ENCODE measurements around the gene CSRP3.

CSRP3 gene

DNA sequence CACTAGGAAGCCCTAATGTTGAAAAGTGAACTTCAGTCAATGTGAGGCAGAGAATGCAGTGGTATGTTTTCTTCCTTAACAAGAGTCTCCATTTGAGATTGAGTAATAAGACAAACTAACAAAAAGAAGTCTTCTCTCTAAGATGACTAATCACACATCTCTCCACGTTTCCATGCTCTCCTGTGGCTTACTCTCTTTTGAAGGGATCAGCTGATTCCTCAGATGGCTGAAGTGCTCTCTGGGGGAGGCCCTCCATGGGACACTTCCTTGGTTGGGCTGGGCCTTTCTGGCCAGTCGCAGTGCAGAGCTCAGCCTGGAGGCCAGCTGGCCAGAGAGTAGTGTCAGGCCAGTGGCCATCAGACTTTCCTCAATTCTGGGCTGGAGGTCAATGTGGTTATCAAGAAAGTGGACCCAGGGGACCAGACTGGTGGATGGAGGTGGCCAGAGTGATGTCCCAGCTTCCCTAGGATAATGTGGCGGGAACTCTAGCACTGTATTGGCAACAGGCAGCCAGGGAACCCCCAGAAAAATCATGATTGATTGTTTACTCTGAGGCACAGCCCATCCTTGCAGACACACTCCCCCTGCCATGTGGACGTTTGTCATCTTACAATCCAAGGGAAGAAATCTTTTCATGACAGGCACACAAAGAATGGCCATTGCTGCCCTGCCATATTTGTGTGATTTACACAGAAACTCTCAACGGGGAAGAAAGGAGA lies 14.5 kb downstream of the CSRP3 start:
- DNase-seq (ENCODE audit: low spot score), result no peak
- H3K27ac ChIP-seq, result no peak overlapping the region
- TF ChIP-seq, protein P1, sequence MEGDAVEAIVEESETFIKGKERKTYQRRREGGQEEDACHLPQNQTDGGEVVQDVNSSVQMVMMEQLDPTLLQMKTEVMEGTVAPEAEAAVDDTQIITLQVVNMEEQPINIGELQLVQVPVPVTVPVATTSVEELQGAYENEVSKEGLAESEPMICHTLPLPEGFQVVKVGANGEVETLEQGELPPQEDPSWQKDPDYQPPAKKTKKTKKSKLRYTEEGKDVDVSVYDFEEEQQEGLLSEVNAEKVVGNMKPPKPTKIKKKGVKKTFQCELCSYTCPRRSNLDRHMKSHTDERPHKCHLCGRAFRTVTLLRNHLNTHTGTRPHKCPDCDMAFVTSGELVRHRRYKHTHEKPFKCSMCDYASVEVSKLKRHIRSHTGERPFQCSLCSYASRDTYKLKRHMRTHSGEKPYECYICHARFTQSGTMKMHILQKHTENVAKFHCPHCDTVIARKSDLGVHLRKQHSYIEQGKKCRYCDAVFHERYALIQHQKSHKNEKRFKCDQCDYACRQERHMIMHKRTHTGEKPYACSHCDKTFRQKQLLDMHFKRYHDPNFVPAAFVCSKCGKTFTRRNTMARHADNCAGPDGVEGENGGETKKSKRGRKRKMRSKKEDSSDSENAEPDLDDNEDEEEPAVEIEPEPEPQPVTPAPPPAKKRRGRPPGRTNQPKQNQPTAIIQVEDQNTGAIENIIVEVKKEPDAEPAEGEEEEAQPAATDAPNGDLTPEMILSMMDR (IDR thresholded peaks at IDR 0.05), result no peak
- H3K4me3 ChIP-seq, result no peak overlapping the region

DNA sequence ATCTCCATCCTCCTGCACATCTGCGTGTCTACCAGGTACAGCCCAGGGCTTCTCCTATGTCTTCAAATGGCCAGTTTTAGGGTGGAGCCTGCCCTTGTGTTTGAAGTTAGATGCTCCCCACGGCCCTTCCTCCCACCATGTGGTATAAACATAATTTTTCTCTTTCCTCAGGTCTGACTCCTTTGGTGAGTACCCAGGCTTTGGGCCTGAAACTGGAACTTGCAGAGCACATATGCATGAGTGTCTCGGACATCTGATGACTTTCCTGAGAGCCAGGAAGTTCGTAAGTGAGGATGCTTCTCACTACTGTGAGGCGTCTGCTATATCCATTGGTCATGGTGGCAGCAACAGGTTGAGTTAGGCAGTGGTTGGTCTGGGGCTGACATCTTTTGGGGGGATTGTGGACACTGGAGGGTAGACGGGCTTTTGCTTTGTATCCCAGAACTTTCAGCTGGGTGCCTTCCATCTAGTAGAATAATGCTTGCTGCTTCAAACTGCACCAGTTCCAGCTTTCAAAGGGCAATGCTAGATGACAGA lies 16.2 kb downstream of the CSRP3 start:
- DNase-seq (ENCODE audit: low spot score), result no peak
- TF ChIP-seq, protein P1 (IDR thresholded peaks at IDR 0.05), result no peak
- Histone ChIP-seq H3K4me3 (no peak overlapping the region), H3K27ac (no peak overlapping the region)

DNA sequence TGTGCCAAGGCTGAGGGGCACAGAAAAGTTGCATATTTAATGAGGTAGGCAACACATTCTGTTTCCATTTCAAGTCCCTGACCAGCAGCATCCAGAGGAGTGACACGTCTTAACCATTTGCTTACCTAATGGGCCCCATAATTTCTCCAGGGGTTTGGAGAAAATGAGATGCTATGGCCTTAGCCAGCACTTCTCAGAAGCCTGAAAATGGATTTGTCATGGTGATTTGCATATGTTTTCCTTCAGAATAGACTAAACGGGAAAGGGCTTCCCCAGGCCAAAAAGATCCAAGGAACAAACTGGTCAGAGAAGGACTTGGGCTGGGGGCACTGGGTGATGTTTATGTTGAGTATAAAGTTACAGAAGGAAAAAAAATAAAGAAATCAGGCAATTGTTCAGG lies 16.7 kb downstream of the CSRP3 start:
- TF ChIP-seq, protein P1 (IDR thresholded peaks at IDR 0.05), result no peak
- Histone ChIP-seq H3K27ac (no peak overlapping the region), H3K4me3 (no peak overlapping the region)
- DNase-seq (ENCODE audit: low spot score), result no peak

DNA sequence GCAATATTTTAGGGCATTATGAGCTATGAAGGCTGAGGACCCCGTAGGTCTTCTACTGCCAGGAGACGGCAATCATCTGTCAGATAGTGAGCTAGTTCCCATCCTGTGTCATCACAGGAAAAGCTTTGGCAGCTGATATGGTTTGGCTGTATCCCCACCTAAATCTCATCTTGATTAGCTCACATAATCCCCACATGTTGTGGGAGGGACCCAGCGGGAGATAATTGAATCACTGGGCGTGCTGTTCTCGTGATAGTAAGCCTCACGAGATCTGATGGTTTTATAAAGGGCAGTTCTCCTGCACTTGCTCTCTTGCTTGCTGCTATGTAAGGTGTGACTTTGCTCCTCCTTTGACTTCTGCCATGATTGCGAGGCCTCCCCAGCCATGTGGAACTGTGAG lies 18.1 kb downstream of the CSRP3 start:
- no peak overlapping the region for H3K4me3 ChIP-seq
- no peak for DNase-seq (ENCODE audit: low spot score)
- no peak overlapping the region for H3K27ac ChIP-seq
- TF ChIP-seq, protein P1 (IDR thresholded peaks at IDR 0.05), result no peak

DNA sequence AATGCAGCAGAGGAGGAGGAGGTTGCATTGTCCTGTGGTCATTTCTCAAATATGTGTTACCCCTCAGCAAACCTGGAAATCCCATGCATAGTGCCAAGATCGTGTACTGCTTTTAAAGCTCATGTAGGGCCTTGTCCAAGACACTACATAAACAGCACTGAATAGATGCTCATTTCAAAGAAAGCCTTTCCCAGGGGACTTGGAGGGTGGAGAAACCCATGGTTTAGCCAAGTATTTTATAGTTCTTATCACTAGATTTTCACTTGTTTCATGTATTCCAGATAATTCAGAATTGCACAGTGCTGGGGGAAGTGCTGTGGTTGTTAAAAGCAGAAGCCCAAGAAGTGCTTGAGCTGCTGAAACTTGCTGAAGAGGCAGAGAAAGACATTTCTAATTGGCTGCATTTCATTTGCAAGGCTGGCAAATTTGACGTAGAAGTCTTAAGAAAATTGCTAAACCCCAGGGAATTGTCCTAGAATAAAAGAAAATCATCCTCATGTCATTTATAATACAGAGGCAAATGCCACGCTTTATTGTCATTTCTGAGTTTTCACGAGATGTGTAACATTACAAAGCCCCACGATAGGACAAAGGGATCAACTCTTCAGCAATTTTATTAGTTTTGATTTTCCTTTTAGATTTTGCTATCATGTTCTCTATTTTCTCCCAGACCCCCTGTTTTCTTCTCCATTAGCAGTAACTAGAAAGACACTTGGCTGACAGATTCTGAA lies 20.1 kb downstream of the CSRP3 start:
- Histone ChIP-seq H3K27ac (no peak overlapping the region), H3K4me3 (no peak overlapping the region)
- no peak for DNase-seq (ENCODE audit: low spot score)
- TF ChIP-seq, protein P1 (IDR thresholded peaks at IDR 0.05), result no peak

DNA sequence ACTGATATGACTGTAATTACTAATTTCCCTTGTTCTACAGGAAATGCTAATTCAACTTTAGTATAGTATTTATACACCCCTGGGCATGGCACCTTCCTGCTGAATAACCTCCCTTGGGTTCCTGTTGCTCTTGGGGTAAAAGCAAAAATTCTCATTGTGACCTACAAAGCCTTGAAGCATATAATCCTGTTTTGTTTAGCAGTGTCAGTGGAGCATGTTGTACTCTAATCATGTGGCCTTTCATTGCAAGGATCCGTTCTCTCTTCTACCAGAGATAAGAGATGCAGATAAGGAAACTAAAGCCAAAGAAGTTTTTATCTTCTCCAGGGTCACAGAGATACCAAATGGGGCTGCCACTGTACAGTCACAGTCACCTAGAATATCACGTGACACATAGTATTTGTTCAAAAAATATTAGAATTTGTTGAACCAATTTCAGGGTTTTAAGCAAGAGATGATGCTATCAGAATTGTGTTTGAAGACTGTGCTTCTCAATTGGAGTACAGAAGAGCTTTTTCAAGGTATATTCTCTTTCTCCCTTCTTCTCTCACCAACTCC lies 25.1 kb downstream of the CSRP3 start:
- H3K27ac ChIP-seq, result no peak overlapping the region
- TF ChIP-seq, protein P1 (IDR thresholded peaks at IDR 0.05), result no peak
- DNase-seq (ENCODE audit: low spot score), result no peak

More for the DNA sequence above, 25.1 kb downstream of the CSRP3 start:
- H3K4me3 ChIP-seq, result no peak overlapping the region
